HepG2 (cell line): ENCODE data around the gene MFNG. TPM values are rescaled to one million over a fixed set of nuclear protein-coding genes. Genes with fewer than 3 reads are reported as not detected.

Source experiments
- ATAC-seq: fragments of 200-7000 bp; cut with Tn5 transposase; 3 replicates; pipeline ENCODE4 v1.9.1; 2020; ENCODE audit warnings: mild to moderate bottlenecking, moderate library complexity
- BruUV-seq: library from RNA; stranded (reverse); fragments of 400-500 nt; replicated peaks from 2 replicates; lab custom pipeline; 2021; lab: Mats Ljungman, UMichigan
- CTCF ChIA-PET: fragments of 300-600 bp; formaldehyde crosslinking; extraction: SDS; loops from one replicate; lab custom pipeline; 2021; ENCODE audit warnings: low total read pairs, inconsistent platforms, low intra/inter-chr PET ratio; lab: Yijun Ruan, JAX
- POLR2A ChIA-PET: fragments of 350-600 bp; sonication (Branson Sonifier 250); formaldehyde crosslinking; loops from one replicate; lab custom pipeline; 2020; ENCODE audit warnings: antibody characterized with exemption, inconsistent platforms; lab: Yijun Ruan, JAX
- DNase-seq: peaks from one replicate; pipeline ENCODE4 v3.0.0-alpha.2; 2015; ENCODE audit warnings: low spot score
- FAIRE-seq: peaks from 3 replicates; lab custom pipeline; 2011; peaks lifted over from hg19 to GRCh38; lab: Jason Lieb, UNC
- H2AFZ ChIP-seq: one replicate; pipeline ENCODE4 v1.6.1; 2011; ENCODE audit warnings: low read length, inconsistent platforms
- H3K27ac ChIP-seq: fragments of 300-600 bp; 3 replicates; pipeline ENCODE4 v1.8.0; 2011; ENCODE audit warnings: mixed run types, mild to moderate bottlenecking, mixed read lengths, low read length, inconsistent platforms; ENCODE audit not compliant: insufficient read depth; ENCODE audit errors: extremely low read length
- H3K27me3 ChIP-seq, 2 experiments: fragments of 200-600 bp in 1 of 2; 2 replicates in 1 of 2; 3 replicates in 1 of 2; pipeline versions ENCODE4 v1.6.0 to v1.8.0; 2011; ENCODE audit warnings: low read length in 2 of 2, mild to moderate bottlenecking in 2 of 2, moderate library complexity in 2 of 2, inconsistent platforms in 1 of 2; ENCODE audit not compliant: insufficient read depth in 2 of 2, control insufficient read depth in 1 of 2
- H3K36me3 ChIP-seq, 2 experiments: fragments of 200-600 bp in 1 of 2; replicated peaks in 1 of 2; 2 replicates in 1 of 2; 3 replicates in 1 of 2; pipeline versions ENCODE4 v1.5.1 to v1.8.0; 2011; ENCODE audit warnings: low read length in 2 of 2, inconsistent platforms in 1 of 2; ENCODE audit not compliant: insufficient read depth in 2 of 2, control insufficient read depth in 1 of 2
- H3K4me1 ChIP-seq: 2 replicates; pipeline ENCODE4 v1.5.1; 2012; ENCODE audit warnings: low read length, inconsistent platforms; ENCODE audit not compliant: insufficient read depth
- H3K4me2 ChIP-seq: 2 replicates; pipeline ENCODE4 v1.6.0; 2011; ENCODE audit warnings: low read depth, low read length, inconsistent platforms
- H3K4me3 ChIP-seq, 3 experiments: fragments of 200-600 bp in 1 of 3; sonication (generic), shearing (Covaris generic) in 1 of 3; replicated peaks in 1 of 3; 2 replicates each; pipeline ENCODE4 v1.5.1; 2011 to 2016; ENCODE audit warnings: low read length in 3 of 3, inconsistent platforms in 2 of 3, low read depth in 2 of 3, mild to moderate bottlenecking in 2 of 3, control low read depth in 1 of 3, mixed read lengths in 1 of 3; ENCODE audit not compliant: insufficient read depth in 1 of 3
- H3K79me2 ChIP-seq: one replicate; pipeline ENCODE4 v1.6.1; 2011; ENCODE audit warnings: low read length, inconsistent platforms; ENCODE audit not compliant: insufficient read depth
- H3K9ac ChIP-seq: 2 replicates; pipeline ENCODE4 v1.6.0; 2011; ENCODE audit warnings: mild to moderate bottlenecking, low read depth, low read length, inconsistent platforms; ENCODE audit not compliant: insufficient read depth
- H3K9me3 ChIP-seq: 2 replicates; pipeline ENCODE4 v1.5.1; 2012; ENCODE audit warnings: mild to moderate bottlenecking, low read length
- H4K20me1 ChIP-seq: 2 replicates; pipeline ENCODE4 v1.6.0; 2011; ENCODE audit warnings: inconsistent platforms, mild to moderate bottlenecking, low read length, moderate library complexity; ENCODE audit not compliant: insufficient read depth
- MBD4 ChIP-seq: IDR thresholded peaks from 2 replicates; pipeline ENCODE4 v1.6.1; 2012; ENCODE audit warnings: low read length, inconsistent platforms, borderline replicate concordance
- RBFOX2 ChIP-seq: fragments of 200-400 bp; formaldehyde crosslinking; IDR thresholded peaks from 2 replicates; pipeline ENCODE4 v1.6.1; 2017; ENCODE audit warnings: low read depth, mild to moderate bottlenecking, low read length
- WGBS: methylation state at CpG from one replicate; pipeline ENCODE4 v1.1.6; 2017; ENCODE audit warnings: low lambda C conversion rate; 5-methylcytosine and 5-hydroxymethylcytosine counted together
- in situ Hi-C: cut with HindIII; loops from 2 replicates; pipeline ENCODE4 v1.10.0; 2017; ENCODE audit warnings: low pct_unique_long_range_greater_than_20kb; ENCODE audit not compliant: extremely low pct_ligation_motif_present
- intact Hi-C: fragments of 100-400 bp; cut with micrococcal nuclease; formaldehyde crosslinking; loops from one replicate; pipeline ENCODE4 v1.10.0; 2022; ENCODE audit not compliant: unreplicated experiment
- polyA plus RNA-seq, 8 experiments: library from polyadenylated mRNA; depleted of rRNA in 3 of 8; stranded (reverse) in 7 of 8; unstranded in 1 of 8; fragments of >200 nt; fragmentation: Illumina TruSeq in 4 of 8; extraction: Trizol in 4 of 8; gene quantifications; 2 replicates each; pipeline versions ENCODE4 v1.2.1 to v1.2.3, GENCODE V29; 2011 to 2016; ENCODE audit warnings: low read depth in 4 of 8, missing spikeins in 1 of 8, mixed read lengths in 1 of 8; ENCODE audit not compliant: insufficient read depth in 1 of 8
- total RNA-seq, 5 experiments: library from RNA; depleted of rRNA; stranded (reverse); fragments of >200 nt; fragmentation: Illumina TruSeq; extraction: Trizol; gene quantifications; 2 replicates each; pipeline ENCODE4 v1.2.3, GENCODE V29; 2016; ENCODE audit warnings: low read depth in 1 of 5
- TF ChIP-seq, protein P1 (sequence below): sonication (generic); formaldehyde crosslinking; IDR thresholded peaks from 2 replicates; pipeline ENCODE4 v1.4.0; 2020; ENCODE audit warnings: missing genetic modification reagents, borderline replicate concordance
- TF ChIP-seq, protein P2 (sequence below): sonication (generic); formaldehyde crosslinking; IDR thresholded peaks from 2 replicates; pipeline ENCODE4 v1.8.0; 2022; ENCODE audit warnings: mild to moderate bottlenecking, missing genetic modification reagents, moderate library complexity
- TF ChIP-seq, protein P3 (sequence below): sonication (generic); formaldehyde crosslinking; IDR thresholded peaks from 2 replicates; pipeline ENCODE4 v1.8.0; 2022; ENCODE audit warnings: missing genetic modification reagents, mild to moderate bottlenecking, moderate library complexity, borderline replicate concordance
- TF ChIP-seq, protein P4 (sequence below): sonication (generic); formaldehyde crosslinking; IDR thresholded peaks from 2 replicates; pipeline ENCODE4 v1.5.1; 2020; ENCODE audit warnings: mild to moderate bottlenecking, missing genetic modification reagents, moderate library complexity

Gene MFNG
- total and polyA plus RNA-seq, 2 of the 13 experiments (the other 11 are each of a cell fraction or from before 2014, with no cell fraction given), result 1.0 to 11.7 TPM

DNA sequence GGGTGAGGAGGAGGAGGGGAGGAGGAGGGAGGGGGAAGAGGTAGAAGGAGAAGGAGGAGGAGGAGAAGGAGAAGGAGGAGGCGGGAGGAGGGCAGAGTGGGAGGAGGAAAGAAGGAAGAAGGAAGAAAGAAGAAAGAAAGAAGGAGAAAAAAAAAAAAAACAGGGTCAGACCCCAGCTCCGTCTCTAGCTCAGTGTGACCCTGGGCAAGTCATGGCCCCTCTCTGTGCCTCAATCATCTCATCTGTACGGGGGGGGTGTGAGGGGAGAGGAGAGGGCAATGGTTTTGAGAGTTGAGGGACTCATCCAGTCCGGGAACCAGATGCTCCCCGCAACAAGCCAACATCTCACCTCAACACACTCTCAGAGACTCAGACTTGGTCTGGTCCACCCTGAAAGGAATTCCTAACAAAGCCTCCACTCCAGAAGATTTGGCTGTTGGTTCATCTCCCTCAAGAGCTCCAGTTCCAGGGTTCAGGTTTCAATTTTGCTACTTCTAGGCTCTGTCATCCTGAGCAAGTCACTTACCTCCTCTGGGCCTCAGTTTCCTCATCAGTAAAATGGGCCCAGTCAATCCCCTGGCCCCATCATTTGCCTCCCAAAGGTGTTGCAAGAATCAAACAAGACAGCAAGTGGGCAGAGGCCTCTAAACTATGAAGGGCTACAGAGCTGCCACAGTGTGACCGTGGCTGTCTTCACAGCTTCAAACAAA is 25.4 kb upstream of the MFNG start (continued):
- TF ChIP-seq, protein P1, sequence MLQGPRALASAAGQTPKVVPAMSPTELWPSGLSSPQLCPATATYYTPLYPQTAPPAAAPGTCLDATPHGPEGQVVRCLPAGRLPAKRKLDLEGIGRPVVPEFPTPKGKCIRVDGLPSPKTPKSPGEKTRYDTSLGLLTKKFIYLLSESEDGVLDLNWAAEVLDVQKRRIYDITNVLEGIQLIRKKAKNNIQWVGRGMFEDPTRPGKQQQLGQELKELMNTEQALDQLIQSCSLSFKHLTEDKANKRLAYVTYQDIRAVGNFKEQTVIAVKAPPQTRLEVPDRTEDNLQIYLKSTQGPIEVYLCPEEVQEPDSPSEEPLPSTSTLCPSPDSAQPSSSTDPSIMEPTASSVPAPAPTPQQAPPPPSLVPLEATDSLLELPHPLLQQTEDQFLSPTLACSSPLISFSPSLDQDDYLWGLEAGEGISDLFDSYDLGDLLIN (CRISPR knock-in tag), result no peak

DNA sequence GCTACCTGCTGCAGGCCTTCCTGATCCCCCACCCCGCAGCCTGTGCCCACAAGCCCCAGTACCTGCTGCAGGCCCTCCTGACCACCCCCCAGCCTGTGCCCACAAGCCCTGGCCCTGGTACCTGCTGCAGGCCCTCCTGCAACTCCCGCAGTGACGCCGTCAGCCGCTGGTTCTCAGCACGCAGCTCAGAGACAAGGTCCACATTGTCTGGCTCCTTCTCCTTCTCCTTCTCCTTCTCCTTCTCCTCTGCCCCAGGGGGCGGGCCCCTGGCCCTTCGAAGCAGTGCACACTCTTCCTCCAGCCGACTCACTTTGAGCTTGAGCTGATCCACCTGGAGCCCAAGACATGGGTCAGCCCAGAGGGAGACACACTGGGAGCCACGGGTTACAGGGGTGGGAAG is 23.9 kb upstream of the MFNG start:
- CTCF ChIA-PET, result no interaction called here
- H3K9me3 ChIP-seq, result no peaks in the 10 kb centered on the region
- ATAC-seq (no peak), DNase-seq (no peak), FAIRE-seq (no peak)
- H3K9ac ChIP-seq, result peak overlapping the region; percentile 43; the same call in 1 of the 2 replicates
- no peak overlapping the region for H3K4me3 ChIP-seq
- peak overlapping the region; percentile 12; the same call in 1 of the 2 replicates for H3K4me2 ChIP-seq
- H3K27ac ChIP-seq, result peak overlapping the region; percentile 3
- in situ Hi-C loops (no loop called here), intact Hi-C loops (no loop called here)
- no peaks in the 10 kb centered on the region for H3K27me3 ChIP-seq
- peaks cover 21 to 69% of the 10 kb centered on the region in 2 experiments for H3K36me3 ChIP-seq
- no peak for TF ChIP-seq MBD4
- TF ChIP-seq RBFOX2, result peak; percentile 35; the same call in 1 of the 2 replicates
- TF ChIP-seq, protein P2, sequence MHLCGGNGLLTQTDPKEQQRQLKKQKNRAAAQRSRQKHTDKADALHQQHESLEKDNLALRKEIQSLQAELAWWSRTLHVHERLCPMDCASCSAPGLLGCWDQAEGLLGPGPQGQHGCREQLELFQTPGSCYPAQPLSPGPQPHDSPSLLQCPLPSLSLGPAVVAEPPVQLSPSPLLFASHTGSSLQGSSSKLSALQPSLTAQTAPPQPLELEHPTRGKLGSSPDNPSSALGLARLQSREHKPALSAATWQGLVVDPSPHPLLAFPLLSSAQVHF (CRISPR knock-in tag), result no peak
- TF ChIP-seq, protein P3, sequence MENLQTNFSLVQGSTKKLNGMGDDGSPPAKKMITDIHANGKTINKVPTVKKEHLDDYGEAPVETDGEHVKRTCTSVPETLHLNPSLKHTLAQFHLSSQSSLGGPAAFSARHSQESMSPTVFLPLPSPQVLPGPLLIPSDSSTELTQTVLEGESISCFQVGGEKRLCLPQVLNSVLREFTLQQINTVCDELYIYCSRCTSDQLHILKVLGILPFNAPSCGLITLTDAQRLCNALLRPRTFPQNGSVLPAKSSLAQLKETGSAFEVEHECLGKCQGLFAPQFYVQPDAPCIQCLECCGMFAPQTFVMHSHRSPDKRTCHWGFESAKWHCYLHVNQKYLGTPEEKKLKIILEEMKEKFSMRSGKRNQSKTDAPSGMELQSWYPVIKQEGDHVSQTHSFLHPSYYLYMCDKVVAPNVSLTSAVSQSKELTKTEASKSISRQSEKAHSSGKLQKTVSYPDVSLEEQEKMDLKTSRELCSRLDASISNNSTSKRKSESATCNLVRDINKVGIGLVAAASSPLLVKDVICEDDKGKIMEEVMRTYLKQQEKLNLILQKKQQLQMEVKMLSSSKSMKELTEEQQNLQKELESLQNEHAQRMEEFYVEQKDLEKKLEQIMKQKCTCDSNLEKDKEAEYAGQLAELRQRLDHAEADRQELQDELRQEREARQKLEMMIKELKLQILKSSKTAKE (CRISPR knock-in tag), result no peak
- TF ChIP-seq, protein P4, sequence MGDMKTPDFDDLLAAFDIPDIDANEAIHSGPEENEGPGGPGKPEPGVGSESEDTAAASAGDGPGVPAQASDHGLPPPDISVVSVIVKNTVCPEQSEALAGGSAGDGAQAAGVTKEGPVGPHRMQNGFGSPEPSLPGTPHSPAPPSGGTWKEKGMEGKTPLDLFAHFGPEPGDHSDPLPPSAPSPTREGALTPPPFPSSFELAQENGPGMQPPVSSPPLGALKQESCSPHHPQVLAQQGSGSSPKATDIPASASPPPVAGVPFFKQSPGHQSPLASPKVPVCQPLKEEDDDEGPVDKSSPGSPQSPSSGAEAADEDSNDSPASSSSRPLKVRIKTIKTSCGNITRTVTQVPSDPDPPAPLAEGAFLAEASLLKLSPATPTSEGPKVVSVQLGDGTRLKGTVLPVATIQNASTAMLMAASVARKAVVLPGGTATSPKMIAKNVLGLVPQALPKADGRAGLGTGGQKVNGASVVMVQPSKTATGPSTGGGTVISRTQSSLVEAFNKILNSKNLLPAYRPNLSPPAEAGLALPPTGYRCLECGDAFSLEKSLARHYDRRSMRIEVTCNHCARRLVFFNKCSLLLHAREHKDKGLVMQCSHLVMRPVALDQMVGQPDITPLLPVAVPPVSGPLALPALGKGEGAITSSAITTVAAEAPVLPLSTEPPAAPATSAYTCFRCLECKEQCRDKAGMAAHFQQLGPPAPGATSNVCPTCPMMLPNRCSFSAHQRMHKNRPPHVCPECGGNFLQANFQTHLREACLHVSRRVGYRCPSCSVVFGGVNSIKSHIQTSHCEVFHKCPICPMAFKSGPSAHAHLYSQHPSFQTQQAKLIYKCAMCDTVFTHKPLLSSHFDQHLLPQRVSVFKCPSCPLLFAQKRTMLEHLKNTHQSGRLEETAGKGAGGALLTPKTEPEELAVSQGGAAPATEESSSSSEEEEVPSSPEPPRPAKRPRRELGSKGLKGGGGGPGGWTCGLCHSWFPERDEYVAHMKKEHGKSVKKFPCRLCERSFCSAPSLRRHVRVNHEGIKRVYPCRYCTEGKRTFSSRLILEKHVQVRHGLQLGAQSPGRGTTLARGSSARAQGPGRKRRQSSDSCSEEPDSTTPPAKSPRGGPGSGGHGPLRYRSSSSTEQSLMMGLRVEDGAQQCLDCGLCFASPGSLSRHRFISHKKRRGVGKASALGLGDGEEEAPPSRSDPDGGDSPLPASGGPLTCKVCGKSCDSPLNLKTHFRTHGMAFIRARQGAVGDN (CRISPR knock-in tag), result 0 out of 2 replicates have a peak, but pooled peaks have one; percentile 5
- H3K4me1 ChIP-seq, result peaks cover 79% of the 10 kb centered on the region
- POLR2A ChIA-PET, result interaction anchor here (3.8 kb wide), 1 partner anchor 8 kb away, joined by 51 read pairs; no protein-coding TSS in a partner anchor
- WGBS, result 95% methylated on average over 9 of the region's 10 CpGs
- peaks cover 30% of the 10 kb centered on the region for H3K79me2 ChIP-seq
- H4K20me1 ChIP-seq, result peaks cover 4% of the 10 kb centered on the region; the same call in 1 of the 2 replicates
- no peak overlapping the region for H2AFZ ChIP-seq
- no TSS peak for BruUV-seq
